MV-4-11 (cell line): ENCODE data around the gene RRP1B.

ENCODE experiments used
- DNase-seq: peaks from one replicate; lab custom pipeline; 2025; lab: John Stamatoyannopoulos, UW

RRP1B gene

DNA sequence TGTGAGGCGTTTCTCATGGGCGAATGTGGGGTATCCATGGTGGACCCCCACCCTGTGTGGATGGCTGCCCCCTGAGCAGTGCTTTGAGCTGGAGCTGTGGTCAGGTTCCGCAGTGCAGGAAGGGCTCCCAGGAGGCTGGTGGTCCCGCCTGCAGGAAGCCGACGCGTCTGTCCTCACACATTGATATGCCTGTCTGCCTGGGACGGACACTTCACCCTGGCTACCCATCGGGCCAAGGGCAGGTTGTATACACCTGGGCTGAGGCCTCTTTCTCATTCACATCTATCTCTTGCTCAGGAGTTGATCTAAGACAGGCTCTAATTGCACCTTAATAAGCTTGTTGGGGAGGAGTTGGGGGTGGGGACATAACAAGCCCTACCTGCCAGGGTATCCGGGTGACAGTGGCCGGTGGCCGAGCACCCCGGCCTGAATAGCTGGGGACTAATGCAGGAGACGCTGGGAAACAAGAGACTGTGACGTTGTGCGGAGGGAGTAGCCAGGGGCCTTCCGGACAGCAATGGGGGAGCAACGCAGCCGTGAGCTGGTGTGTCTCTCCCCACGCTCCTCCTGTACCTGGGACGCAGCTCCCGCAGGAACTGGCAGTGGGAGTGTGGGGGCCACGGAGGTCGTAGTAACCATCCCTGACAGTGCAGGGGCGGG is 81.3 kb downstream of the RRP1B start:
- DNase-seq = no peak

GRCh38 chr21:43741423-43742096 is 82.2 kb downstream of the RRP1B start:
- no peak for DNase-seq

DNA sequence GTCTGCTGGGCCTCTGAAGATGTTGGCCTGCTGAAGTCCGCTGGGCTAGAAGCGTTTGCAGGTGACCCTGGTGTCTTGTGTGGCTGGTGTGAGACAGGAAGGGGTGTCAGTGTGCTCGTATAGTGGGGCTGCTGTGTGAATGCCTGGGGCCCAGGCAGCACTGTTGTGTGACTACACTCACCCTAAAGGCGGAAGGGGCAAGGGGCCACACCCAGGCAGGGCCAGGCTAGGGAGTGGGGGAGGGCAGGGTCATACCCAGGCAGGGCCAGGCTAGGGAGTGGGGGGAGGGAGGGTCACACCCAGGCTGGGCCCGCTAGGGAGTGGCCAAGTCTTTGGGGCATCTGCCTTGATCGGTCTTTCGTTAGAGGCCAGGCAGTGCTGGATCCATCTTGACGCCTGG is 84.6 kb downstream of the RRP1B start:
- no peak for DNase-seq

DNA sequence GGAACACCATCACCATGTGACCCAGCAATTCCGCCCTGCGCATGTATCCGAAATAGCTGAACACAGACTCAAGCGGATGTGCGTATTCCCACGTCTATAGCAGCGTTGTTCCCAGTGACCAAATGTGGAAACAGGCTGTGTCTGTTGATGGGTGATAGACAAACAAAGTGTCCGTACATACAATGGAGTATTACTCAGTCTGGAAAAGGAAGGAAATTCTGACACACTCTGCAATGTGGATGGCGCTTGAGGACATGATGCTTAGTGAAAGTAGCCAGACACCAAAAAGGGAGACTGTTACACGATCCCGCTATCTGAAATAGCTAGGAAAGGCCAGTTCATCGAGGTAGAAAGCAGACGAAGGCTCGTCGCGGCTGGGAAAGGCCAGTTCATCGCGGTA is 85.4 kb downstream of the RRP1B start:
- DNase-seq = no peak
